Middle frontal gyrus (tissue), 1 donor: ENCODE results near the gene TM9SF3.

Experiments used
- DNase-seq: peaks from one replicate; pipeline ENCODE4 v3.0.0-alpha.2; 2015; ENCODE audit warnings: low spot score; ENCODE audit errors: extremely low spot score

The TM9SF3 gene

GRCh38 chr10:96586419-96587263 lies at the start of gene TM9SF3:
Gene TM9SF3, minus strand, starts transcription at chr10:96587012. Its CDS starts 177 bp downstream, at chr10:96586835.
- DNase-seq = peak; percentile 83

GRCh38 chr10:96636551-96636950 lies 49.7 kb upstream of the TM9SF3 start:
- no peak for DNase-seq

- no peak for DNase-seq
Measured at GRCh38 chr10:96632974-96633710, 46.3 kb upstream of the TM9SF3 start.

- no peak for DNase-seq
Measured at GRCh38 chr10:96627292-96627691, 40.5 kb upstream of the TM9SF3 start.

GRCh38 chr10:96626795-96627194 lies 40.0 kb upstream of the TM9SF3 start:
- no peak for DNase-seq

GRCh38 chr10:96625173-96625572 lies 38.4 kb upstream of the TM9SF3 start:
- DNase-seq = no peak

- DNase-seq = no peak
Measured at GRCh38 chr10:96622013-96622787, 35.4 kb upstream of the TM9SF3 start.

GRCh38 chr10:96619796-96620773 lies 33.3 kb upstream of the TM9SF3 start:
- DNase-seq = no peak

- no peak for DNase-seq
Measured at GRCh38 chr10:96619120-96619519, 32.3 kb upstream of the TM9SF3 start.

- DNase-seq = no peak
Measured at GRCh38 chr10:96618653-96619052, 31.8 kb upstream of the TM9SF3 start.

GRCh38 chr10:96616961-96617360 lies 30.1 kb upstream of the TM9SF3 start:
- no peak for DNase-seq

GRCh38 chr10:96614515-96614914 lies 27.7 kb upstream of the TM9SF3 start:
- DNase-seq = no peak

GRCh38 chr10:96613576-96613975 lies 26.8 kb upstream of the TM9SF3 start:
- DNase-seq = no peak

- DNase-seq = no peak
Measured at GRCh38 chr10:96612055-96612830, 25.4 kb upstream of the TM9SF3 start.

- no peak for DNase-seq
Measured at GRCh38 chr10:96610817-96611216, 24.0 kb upstream of the TM9SF3 start.

- DNase-seq = no peak
Measured at GRCh38 chr10:96609510-96609909, 22.7 kb upstream of the TM9SF3 start.

GRCh38 chr10:96608805-96609204 lies 22.0 kb upstream of the TM9SF3 start:
- no peak for DNase-seq

- DNase-seq = no peak
Measured at GRCh38 chr10:96608262-96608661, 21.4 kb upstream of the TM9SF3 start.

- no peak for DNase-seq
Measured at GRCh38 chr10:96606946-96607345, 20.1 kb upstream of the TM9SF3 start.

- no peak for DNase-seq
Measured at GRCh38 chr10:96606216-96606615, 19.4 kb upstream of the TM9SF3 start.
